ENCODE results near the gene FUT7.
A peak's percentile ranks its signal among the peaks of the same experiment; 100 is the strongest.
"Not testable (repeated sequence)": the region's sequence is repeated elsewhere in the genome, so short reads cannot be mapped to it uniquely, and the experiment has no call there.

The FUT7 gene

DNA sequence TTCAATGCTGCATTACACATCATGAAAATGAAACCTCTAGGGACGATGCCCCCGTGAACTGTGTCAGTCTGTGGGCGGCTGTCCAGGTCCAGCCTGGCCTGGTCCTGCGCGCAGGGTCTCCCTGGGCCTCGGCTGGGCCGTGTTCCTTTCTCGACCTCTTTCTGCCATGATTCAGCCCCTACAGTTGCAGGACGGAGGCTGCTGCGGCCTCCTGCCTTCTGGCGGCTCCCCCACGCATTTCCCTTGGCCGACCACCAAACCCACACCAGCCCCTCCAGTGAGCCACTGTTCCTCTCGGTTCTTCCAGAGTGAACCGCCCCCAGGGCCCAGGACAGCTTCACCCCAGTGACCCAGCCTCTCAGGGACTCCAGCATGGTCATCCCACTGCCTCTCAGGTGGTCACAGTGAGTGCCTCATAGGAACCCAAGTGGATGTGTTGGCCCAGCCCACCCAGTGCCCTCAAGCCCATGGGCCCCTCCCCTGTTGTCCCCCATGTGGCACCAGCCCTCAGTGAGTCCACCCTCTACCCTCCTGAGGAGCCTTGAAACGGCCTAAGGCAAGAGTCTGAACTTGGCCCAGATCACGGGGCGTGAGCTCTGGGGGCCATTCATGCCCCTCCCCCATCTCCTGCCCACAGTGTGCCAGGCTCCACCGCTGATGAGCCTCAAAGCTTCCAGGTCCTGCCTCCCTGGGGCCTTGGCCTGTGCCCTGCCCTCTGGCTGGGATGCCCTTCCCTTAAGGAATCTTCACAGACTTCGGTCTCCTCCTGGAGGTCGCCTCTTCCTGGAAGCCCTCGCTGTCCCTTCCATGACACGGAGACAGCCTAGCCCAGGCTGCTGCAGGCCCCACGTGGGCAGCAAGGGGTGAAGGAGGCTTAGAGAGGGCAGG is 25.5 kb downstream of the FUT7 start:
- no peak for FAIRE-seq
- DNase-seq (ENCODE audit: low spot score), result no peak

DNA sequence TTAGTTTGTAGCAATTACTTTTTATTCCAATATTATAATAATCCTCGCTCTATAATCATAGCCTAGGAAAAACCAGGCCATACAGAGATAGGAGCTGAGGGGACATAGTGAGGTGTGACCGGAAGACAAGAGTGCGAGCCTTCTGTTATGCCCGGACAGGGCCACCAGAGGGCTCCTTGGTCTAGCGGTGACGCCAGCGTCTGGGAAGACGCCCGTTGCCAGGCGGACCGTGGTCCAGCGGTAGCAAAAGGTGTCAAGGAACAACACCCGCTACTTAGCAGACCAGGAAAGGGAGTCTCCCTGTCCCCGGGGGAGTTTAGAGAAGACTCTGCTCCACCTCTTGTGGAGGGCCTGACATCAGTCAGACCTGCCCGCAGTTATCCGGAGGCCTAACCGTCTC is 27.6 kb downstream of the FUT7 start:
- not testable (repeated sequence) for DNase-seq (ENCODE audit: low spot score); FAIRE-seq

DNA sequence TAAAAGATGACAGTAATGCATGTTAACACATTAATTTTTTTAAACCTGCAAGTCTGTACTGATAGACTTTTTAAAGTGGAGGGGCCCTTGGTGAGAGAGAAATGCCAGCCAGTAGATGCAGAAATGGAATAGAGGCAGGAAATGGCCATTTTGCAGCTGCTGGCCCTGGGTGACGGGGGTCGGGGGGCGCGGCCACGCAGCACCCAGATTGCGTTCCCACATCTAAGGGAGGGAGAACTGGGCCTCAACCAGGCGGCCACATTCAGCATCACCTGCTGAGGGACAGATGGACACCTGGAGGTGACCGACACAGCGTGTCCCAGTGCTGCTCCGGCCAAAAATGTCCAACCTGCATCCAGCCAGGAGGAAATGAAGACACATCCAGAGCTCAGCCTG is 29.2 kb downstream of the FUT7 start:
- DNase-seq (ENCODE audit: low spot score) (no peak), FAIRE-seq (no peak)

DNA sequence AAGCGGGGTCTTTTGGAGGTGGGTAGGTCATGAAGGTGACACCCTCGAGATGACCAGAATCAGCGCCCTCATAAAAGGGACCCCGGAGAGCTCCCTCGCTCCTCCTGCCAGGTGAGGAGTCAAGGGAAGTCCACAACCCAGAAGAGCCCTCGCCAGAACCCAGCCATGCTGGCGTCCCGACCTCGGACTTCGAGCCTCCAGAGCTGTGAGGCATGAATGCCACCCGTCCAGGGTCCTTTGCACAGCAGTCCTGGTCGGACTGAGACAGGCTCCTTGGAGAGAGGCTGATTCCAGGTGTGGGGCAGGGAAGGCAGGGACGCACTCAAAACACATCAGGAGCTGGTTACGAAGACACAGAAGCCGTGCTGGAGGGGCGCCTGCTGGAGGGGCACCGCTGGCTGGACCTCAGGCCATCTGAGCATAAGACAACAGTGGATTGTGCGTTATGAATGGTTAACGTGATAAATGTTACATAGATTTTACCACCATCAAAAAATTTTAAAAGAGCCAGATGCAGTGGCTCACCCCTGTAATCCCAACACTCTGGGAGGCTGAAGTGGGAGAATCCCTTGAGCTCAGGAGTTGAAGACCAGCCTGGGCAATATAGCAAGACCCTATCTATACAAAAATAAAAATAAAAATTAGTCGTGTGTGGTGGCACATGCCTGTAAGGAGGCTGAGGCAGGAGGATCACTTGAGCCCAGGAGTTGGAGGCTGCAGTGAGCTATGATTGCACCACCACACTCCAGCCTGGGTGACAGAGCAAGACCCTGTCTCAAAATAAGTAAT is 29.8 kb downstream of the FUT7 start:
- no peak for FAIRE-seq

DNA sequence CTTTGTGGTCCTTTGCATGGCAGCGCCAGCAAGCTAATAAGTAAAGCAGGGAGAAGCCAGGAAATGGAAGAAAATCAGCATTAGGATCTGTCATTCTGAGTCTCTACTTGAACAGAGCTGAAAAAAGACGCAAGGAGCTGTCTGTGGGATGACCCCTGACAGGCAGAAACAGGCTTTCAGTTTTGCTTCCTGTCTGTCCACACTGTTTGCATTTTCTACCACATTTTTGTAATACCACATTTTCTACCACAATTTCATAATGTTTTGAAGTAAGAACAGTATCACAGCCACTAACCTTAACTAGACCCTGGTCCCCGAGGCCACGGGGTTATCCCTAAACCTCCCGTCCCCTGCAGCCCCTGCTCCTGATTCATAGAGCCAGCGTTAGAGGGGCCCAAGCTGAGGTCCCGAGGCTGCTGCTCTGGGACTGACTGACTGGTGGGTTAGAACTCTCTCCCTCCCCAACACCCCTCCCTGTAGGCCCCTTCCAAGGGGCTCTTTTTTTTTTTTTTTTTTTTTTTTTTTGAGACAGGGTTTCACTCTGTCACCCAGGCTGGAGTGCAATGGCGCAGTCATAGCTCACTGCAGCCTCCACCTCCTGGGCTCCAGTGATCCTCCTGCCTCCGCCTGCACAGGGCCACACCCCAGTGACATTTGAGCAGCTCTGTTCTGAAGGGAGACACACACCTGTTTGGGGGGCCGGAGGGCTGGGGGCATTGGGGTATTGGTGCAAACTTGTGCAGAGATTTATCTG is 31.5 kb downstream of the FUT7 start:
- DNase-seq (ENCODE audit: low spot score), result no peak
- FAIRE-seq, result no peak

More for the DNA sequence above, 29.8 kb downstream of the FUT7 start:
- no peak for DNase-seq (ENCODE audit: low spot score)

DNA sequence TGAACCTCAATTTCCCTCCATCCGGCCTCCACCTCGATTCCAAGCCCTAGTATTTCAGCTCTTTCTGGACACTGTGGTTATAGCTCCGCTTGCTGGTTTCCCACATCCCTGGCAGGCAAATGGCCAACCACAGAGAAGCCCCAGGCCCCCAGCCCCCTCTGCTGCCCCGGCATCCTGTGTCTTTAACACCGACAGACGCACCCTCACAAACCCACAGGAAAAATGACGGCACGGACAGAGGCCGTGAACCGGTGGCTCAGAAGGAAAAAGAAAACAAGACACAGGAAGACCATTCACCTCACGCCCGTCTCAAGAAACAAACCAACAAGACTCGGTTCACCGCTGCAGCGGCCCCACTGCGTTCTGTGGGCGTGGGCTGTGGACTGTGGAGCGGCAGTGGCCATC is 34.1 kb downstream of the FUT7 start:
- FAIRE-seq (no peak), DNase-seq (ENCODE audit: low spot score) (no peak)

DNA sequence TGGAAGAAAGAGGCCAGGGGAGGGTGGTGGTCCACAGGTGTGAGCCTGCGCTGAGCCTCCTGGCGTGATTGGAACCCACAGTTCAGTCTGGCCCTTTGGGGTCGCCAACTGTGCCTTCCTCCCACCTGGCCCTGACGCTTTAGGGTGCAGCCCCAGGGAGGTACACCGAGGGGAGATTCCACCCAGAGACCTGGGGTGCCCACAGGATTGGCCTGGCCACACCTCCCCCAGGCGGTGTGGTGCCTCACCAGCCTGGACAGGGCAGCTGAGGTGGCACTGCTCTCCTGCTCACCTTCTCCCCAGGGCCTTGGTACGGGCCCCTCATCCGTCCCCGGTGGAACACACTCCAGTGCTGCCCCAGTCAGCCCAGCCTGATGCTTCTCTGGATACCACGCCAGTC is 34.5 kb downstream of the FUT7 start:
- DNase-seq (ENCODE audit: low spot score), result no peak
- FAIRE-seq, result no peak

DNA sequence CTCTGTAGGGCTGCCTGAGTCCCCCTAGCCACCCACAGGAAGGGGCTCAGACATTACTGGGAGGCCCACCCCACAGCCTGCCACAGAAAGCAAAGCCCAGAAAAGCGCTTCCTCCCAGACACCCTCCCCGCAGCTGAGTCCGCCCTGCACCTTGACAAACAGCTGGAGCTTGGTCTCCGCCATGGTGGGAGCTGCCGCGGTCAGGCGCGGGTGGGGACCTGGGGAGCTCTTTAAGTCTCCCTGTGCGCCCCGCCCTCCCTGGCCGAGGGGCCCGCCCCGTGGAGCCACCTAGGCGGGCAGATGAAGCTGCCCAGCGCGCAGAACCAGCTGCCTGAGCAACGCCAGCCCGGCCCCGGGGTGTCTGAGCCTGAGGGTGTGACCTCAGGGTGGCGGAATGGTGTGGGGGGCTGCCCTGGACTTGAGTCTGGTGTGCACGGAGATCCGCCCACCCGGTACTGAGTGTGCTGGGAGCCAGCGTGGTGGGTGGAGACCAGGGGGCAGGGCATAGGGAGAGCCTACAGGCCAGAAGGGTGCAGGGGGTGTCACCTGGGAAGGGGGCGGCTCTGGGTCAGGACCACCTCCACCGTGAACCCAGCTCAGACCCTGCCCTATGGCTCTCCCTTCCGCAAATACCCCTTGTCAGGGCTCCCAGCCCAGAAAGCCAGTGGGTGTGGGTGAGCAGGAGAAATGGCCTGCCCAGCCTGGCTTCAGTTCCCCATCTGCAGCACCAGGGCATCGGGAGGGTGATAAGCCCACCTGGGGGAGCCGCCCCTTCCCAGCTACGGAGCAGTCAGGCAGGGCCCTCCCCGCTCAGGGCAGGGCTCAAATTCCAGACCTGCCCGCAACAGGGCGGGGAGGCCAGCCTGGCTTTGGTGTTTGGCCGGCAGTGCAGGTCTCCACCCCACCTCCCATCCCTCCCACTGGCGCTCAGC is 35.3 kb downstream of the FUT7 start, which contains the start of gene CLIC3:
CLIC3 (minus strand) TSS at position 208 of the 932 bp plus-strand sequence; CDS start at position 183, 25 bp downstream.
- DNase-seq (ENCODE audit: low spot score) (peak; percentile 75), FAIRE-seq (peak; percentile 63)

DNA sequence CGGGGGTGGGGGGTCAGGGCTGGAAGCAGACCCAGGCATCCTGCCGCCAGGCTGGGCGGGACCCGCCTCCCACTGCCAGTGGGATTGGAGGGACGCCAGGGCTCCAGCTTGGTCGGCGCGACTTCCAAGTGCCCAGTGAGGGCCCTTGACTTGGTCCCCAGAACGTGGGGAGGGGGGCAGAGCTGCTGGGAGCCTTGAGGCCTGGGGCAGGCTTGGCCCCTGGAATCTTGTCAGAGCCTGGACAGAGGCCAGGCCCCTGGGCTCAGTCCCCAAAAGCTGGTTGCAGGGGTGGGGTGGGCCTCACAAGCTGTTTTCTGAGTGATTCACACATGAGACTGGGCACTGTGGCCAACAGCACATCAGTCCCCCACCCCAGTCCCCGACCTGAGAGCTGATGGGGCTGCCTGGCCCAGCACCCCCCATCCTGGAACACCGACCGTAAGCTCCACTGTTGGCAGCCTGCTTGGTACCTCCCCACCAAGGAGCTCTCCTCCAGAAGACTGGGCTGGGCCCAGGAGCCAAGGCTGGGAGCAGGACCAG is 36.0 kb downstream of the FUT7 start:
- no peak for FAIRE-seq
- DNase-seq (ENCODE audit: low spot score), result peak; percentile 34

DNA sequence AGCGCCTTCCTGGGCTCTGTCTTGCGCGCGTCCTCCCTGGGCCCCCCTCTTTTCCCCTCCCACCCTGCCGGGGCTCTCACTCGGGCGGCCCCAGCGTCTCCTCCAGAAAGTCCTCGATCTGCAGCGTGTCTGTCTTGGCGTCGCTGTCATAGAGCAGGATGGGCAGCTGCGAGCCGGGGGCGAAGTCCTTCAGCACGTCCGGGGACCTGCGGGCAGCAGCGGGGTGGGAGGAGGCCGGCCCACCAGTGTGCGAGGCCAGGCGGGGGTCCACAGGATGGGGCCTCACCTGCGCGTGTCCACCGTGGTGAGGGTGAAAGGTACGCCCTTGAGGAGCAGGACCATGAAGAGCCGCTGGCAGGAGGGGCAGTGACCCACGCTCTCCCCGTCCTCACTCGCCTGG is 36.5 kb downstream of the FUT7 start:
- FAIRE-seq (no peak), DNase-seq (ENCODE audit: low spot score) (no peak)

DNA sequence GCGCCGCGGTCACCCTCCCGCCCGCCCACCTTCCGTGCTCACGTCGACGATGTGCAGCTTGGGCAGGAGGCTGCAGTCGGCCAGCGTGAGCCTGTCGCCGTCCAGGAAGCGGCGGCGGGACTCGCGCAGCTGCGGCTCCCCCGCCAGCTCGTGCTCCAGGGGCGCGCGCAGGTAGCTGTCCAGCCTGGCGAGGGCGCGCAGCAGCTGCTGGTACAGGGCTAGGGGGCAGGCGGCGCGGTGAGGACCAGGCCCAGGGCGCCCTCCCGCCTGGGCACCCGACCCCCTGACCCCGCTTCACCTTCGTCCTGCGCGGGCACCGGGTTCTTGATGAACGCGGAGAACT is 37.0 kb downstream of the FUT7 start:
- DNase-seq (ENCODE audit: low spot score), result no peak
- FAIRE-seq, result no peak

DNA sequence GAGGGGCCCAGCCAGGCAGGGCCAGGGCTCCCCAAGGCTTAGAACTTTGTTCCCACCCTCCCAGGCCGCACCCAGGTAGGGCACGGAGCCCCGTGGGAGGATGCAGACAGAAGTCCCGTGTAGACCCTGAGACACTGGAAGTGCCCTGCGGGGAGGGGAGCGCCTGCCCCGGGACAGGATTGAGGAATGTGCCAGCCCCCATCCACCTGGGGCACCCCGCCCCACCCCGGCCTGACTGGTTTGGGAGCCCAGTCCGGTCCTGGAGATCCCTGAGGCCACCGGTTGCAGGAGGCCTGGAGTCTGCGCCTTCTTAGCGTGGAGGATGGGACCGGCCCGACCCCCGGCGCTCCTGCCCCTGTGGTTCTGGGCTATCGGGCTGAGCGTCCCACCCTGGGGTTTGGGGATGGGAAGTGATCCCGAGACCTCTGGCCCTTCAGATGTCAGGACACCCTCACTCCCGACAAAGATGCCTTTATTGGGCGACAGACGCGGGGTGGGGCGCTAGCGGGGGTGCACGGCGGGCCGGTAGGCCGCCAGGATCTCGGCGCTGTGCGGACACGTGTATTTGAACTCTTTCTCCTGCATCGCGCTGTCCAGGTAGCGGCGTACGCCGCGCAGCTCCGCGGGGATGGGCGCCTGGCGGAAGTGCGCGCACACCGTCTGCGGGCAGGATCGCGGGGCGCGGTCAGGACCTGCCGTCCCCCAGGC is 37.6 kb downstream of the FUT7 start:
- no peak for FAIRE-seq
- no peak for DNase-seq (ENCODE audit: low spot score)

DNA sequence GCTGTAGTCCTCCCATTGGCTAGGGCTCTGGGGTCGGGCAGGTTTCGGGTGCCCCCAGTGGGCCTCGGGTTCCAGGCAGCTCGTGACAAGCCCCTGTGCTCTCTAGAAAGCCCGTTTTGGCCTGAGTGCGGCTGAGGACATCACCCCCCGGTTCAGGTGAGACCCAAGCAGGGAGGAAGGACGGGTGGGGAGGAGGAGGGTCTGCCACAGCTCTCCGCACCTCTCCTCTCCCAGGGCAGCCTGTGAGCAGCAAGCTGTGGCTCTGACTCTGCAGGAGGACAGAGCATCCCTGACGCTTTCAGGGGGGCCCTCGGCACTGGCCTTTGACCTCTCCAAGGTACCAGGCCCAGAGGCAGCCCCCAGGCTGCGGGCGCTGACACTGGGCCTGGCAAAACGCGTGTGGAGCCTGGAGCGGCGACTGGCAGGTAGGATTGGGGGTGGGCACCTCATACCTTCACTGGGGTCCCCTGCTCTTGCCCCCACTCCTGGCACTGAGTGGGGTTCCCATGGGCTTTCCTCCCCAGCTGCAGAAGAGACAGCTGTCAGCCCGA is 39.0 kb downstream of the FUT7 start:
- DNase-seq (ENCODE audit: low spot score) (no peak), FAIRE-seq (no peak)

DNA sequence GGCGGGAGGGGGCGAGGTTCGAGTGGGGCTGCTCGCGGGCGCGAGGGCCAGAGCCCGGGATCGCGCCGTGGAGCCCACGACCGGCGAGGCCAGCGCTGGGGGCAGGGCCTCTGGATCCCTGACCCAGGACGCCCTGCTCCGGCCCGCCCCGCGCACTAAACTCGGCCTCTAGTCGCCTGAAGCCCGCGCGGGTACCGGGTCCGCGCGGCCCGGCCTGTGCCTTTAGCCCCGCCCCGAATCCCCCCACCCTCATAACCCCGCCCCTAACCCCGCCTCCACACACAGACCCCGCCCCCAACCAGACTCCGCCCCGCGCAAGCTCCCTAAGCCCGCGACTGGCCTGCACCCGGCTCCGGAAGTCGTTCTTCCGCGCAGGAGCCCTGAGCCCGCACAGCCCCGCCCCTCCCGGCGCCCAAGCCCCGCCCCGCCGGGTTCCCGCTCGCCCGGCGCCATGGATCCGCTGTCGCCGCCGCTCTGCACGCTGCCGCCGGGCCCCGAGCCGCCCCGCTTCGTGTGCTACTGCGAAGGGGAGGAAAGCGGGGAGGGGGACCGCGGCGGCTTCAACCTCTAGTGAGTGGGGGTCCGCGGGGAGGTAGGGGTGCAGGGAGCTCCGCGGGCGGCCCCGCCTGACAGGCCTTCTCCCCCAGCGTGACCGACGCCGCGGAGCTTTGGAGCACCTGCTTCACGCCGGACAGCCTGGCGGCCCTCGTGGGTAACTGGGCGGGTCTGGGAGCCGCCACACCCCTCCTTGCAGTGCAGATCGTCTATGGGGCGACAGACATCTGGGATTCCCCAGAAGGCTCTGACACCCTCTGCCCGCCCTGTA is 39.7 kb downstream of the FUT7 start, which contains the start of gene PAXX:
PAXX (plus strand) TSS at position 430 of the 826 bp plus-strand sequence; CDS start at position 452, 22 bp downstream.
- FAIRE-seq (no peak), DNase-seq (ENCODE audit: low spot score) (peak; percentile 98)

DNA sequence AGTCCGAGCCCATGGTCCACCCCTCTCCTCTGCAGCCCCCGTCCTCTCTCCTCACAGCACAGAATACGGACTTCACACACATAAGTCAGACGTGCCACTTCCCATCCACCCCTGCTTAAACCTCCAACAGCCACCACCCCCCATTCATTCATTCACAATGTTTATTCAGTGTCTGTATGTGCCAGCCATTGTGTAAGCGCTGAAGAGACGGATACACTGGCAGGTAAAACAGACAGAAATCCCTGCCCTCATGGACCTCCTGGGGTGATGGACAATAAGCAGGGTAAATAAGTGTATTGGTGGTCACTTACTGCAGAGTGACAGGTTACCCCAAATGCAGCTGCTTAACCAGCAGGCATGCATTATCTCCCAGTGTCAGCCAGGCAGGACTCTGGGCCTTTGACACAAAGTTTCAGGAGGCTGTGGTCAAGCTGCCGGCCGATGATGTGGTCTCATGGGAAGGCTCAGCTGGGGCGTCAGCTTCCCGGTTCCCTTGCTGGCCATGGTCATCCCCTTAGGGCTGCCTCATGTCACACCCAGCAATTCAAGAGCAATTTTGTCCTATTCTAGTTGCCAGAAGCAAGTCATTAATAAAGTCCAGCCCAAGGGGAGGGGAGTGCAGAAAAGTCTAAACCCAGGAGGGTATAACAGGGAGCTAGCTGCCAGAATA is 41.5 kb downstream of the FUT7 start:
- DNase-seq (ENCODE audit: low spot score) (no peak), FAIRE-seq (no peak)

DNA sequence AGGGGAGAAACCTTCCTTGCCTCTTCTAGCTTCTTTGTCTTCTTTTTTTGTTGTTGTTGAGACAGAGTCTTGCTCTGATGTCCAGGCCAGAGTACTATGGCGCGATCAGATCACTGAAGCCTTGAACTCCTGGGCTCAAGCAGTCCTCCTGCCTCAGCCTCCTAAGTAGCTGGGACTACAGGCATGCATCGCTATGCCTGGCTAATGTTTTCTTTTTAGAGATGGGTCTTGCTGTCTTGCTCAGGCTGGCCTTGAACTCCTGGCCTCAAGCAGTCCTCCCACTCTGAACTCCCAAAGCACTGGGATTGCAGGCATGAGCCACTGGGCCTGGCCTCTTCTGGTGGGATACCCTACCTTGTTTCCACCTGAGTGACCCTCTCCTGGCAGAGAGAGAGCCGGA is 43.0 kb downstream of the FUT7 start:
- no peak for DNase-seq (ENCODE audit: low spot score)

DNA sequence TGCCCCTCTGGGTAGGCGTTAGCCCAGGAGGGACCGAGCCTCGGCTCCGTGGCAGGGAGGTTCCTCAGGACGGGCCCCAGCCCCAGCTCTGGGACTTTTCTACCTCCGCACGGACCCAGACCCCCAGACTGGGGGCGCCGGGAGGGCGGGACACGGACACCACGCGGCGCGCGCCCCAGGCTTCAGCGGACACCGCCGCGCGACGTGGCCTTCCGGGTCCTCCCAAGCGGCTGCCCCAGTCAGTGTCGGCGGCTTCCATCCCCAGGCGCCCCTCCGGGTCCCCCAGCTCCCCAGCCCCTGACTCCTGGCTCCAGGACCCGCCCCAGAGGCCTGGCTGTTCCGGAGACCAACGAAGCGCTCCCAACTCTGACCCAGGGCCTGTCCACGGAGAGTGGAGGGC is 46.0 kb downstream of the FUT7 start:
- DNase-seq (ENCODE audit: low spot score) (no peak), FAIRE-seq (no peak)

More for the DNA sequence above, 43.0 kb downstream of the FUT7 start:
- no peak for FAIRE-seq

Data from urothelium cell line (cell line).